C1 segment of cervical spinal cord (tissue), 14 donors: ENCODE measurements around the gene MSL2.
A peak's percentile ranks its signal among the peaks of the same experiment; 100 is the strongest.
"Not testable (repeated sequence)": the region's sequence is repeated elsewhere in the genome, so short reads cannot be mapped to it uniquely, and the experiment has no call there.

Source experiments
- DNase-seq, 14 donors: peaks; one replicate each; lab custom pipeline; 2025; lab: John Stamatoyannopoulos, UW

MSL2 gene

GRCh38 chr3:136196064-136196400 lies at the start of gene MSL2:
Gene MSL2, minus strand, starts transcription at chr3:136196335. Its CDS starts 1,222 bp downstream, at chr3:136195113.
- peak in 2 of 14 donors; percentile 89 to 91 for DNase-seq

GRCh38 chr3:136245691-136246090 lies 49.6 kb upstream of the MSL2 start:
- DNase-seq = no peak

GRCh38 chr3:136239094-136239493 lies 43.0 kb upstream of the MSL2 start:
- DNase-seq = no peak

- no peak for DNase-seq
These were observed 42.0 kb upstream of the MSL2 start for GRCh38 chr3:136237961-136238649.

- DNase-seq = no peak
These were observed 41.0 kb upstream of the MSL2 start for GRCh38 chr3:136237103-136237502.

GRCh38 chr3:136236109-136236508 lies 40.0 kb upstream of the MSL2 start:
- no peak for DNase-seq

GRCh38 chr3:136235545-136235944 lies 39.4 kb upstream of the MSL2 start:
- no peak for DNase-seq

GRCh38 chr3:136232413-136232812 lies 36.3 kb upstream of the MSL2 start:
- DNase-seq = no peak

GRCh38 chr3:136222746-136223145 lies 26.6 kb upstream of the MSL2 start:
- DNase-seq = not testable (repeated sequence)

- no peak for DNase-seq
These were observed 15.4 kb upstream of the MSL2 start for GRCh38 chr3:136211547-136211946.

- DNase-seq = no peak
These were observed 13.8 kb upstream of the MSL2 start for GRCh38 chr3:136209921-136210320.

GRCh38 chr3:136207489-136208115 lies 11.5 kb upstream of the MSL2 start:
- no peak for DNase-seq

- DNase-seq = not testable (repeated sequence)
These were observed 3.1 kb upstream of the MSL2 start for GRCh38 chr3:136199219-136199618.

GRCh38 chr3:136198462-136199078 lies 2.4 kb upstream of the MSL2 start:
- not testable (repeated sequence) for DNase-seq

GRCh38 chr3:136197159-136197793 lies 1.1 kb upstream of the MSL2 start:
- DNase-seq = peak in 2 of 14 donors; percentile 21 to 34

- peak; percentile 85 to 100 (median 98) for DNase-seq
These were observed 445 bp upstream of the MSL2 start for GRCh38 chr3:136196401-136197158.

GRCh38 chr3:136195258-136196063 lies 674 bp downstream of the MSL2 start:
- DNase-seq = peak in 9 of 14 donors; percentile 52 to 93 (median 83)

- DNase-seq = peak in 7 of 14 donors; percentile 2 to 61 (median 10)
These were observed 1.5 kb downstream of the MSL2 start for GRCh38 chr3:136194409-136195257.

- DNase-seq = peak in 1 of 14 donors; percentile 14
These were observed 2.7 kb downstream of the MSL2 start for GRCh38 chr3:136193278-136194054.
